GM19238 (cell line): ENCODE measurements around the gene KRTAP2-3.
"Not testable (repeated sequence)": the region's sequence is repeated elsewhere in the genome, so short reads cannot be mapped to it uniquely, and the experiment has no call there.

Experiments used
- DNase-seq: peaks from one replicate; pipeline ENCODE4 v3.0.0; 2011; ENCODE audit warnings: low spot score; ENCODE audit not compliant: insufficient read length

Gene KRTAP2-3, protein sequence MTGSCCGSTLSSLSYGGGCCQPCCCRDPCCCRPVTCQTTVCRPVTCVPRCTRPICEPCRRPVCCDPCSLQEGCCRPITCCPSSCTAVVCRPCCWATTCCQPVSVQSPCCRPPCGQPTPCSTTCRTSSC

DNA sequence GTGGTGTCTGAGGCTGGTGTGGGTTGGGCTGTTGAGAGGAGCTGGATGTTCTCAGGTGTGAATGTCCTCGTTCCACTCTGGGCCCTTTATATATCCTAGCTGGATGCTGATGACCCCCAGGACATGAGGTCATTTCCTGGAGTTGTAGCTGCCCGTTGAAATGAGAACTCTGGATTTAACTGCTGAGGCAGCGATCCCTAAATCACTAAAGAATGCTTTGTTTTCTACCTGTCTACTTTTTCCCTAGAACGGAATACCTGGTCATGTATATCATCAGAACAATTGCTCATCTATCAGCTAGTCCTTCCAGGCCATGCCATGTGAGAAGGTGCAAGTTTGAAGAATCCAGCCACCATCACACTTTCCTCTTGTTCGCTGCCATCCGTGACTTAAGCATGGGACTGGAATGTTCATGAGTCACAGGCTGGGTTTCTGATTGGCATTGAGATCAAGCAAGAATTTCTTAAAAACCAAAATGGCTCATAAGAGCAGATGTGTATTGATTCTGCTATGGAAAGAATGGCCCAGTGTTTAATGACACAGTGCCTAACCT lies at the start of gene KRTAP2-3:
Gene KRTAP2-3 (minus strand): TSS at position 63 of the 553 bp plus-strand sequence. CDS start 64 bp downstream, outside the sequence.
- DNase-seq = no peak

- DNase-seq = not testable (repeated sequence)
These were observed 48.9 kb upstream of the KRTAP2-3 start for GRCh38 chr17:41108728-41109386.

DNA sequence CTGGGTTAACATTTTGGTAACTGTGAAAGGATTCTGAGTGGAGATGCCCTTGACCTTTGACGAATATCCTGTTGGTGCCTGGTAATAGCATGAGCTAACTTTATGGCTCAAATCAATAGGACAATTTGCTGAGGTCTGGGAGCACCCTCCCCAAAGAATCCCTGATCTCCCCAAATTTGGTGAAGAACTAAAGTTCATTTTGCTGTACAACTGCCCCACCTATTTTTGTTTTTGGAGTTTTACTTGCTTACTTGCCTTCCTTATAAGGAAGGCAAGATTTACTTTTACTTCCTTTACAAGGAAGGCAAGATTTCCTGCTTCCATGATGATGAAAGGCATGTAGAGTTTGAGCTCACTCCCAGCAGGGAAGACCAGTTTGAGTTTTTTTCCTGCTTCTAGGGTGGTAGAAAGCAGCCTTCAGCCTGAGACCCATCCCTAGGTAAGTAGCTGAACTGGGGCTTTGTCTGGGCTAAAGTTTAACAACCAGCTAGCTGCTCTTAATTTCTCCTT lies 48.1 kb upstream of the KRTAP2-3 start:
- no peak for DNase-seq

DNA sequence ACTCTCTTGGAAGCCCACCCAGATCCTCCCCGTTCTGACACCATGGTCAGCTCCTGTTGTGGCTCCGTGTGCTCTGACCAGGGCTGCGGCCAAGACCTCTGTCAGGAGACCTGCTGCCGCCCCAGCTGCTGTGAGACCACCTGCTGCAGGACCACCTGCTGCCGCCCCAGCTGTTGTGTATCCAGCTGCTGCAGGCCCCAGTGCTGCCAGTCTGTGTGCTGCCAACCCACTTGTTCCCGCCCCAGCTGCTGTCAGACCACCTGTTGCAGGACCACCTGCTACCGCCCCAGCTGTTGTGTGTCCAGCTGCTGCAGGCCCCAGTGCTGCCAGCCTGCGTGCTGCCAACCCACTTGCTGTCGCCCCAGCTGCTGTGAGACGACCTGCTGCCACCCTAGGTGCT lies 45.4 kb upstream of the KRTAP2-3 start, which contains the start of gene KRTAP4-9:
Gene KRTAP4-9 (plus strand): TSS at position 43 of the 400 bp plus-strand sequence. CDS start 0 bp downstream, at position 43.
- DNase-seq = not testable (repeated sequence)

DNA sequence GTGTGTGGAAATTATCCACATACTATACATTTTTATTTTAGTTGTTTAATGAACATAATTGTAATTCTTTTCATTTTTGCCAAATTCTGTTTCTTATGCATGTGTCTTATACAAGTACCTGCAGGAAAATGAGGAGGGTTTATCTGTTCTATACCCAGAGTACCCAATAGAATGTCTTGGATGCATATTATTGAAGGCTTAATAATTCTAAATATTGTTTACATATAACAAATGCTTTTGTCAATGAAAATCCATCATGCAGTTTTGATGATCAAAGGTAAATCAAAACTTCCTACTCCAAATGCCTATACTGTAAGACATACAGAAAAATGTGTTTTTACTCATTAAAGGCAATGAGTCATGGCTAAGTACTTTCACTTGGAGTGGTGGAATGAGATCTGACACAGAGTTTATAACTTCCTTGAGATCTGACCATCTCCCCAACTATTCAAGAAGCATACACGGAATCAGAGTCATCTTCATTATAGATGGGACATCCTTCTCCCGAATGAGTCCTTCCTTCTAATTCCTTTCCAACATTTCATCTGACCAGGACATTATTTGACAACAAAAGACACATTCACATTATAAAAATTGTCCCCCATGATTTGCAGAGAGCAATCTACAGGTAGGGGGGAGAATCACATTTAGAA lies 44.6 kb upstream of the KRTAP2-3 start:
- not testable (repeated sequence) for DNase-seq

GRCh38 chr17:41103896-41104295 lies 44.0 kb upstream of the KRTAP2-3 start:
- no peak for DNase-seq

DNA sequence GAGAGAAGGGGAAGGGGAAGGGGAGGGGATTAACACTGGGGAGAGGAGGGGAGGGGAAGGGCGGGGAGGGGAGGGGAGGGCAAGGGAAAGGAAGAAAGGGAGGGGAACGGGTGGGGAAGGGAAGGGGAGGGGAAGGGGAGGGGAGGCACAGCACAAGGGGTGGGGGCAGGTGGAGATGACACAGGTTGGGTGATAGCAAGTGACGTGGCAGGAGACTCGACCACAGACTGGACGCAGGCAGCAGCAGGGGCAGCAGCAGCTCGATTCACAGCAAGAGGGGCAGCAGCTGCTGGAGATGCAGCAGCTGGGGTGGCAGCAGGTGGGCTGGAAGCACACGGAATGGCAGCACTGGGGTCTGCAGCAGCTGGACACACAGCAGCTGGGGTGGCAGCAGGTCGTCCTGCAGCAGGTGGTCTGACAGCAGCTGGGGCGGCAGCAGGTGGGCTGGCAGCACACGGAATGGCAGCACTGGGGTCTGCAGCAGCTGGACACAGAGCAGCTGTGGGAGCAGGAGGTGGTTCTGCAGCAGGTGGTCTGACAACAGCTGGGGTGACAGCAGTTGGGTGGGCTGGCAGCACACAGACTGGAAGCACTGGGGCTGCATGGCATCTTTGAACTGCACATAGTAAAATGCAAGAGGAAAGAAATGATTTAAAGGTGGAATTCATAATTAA lies 41.8 kb upstream of the KRTAP2-3 start, which contains the start of gene KRTAP4-16:
Gene KRTAP4-16 (minus strand): TSS at position 624 of the 674 bp plus-strand sequence. CDS start 0 bp downstream, at position 624.
- DNase-seq = no peak

DNA sequence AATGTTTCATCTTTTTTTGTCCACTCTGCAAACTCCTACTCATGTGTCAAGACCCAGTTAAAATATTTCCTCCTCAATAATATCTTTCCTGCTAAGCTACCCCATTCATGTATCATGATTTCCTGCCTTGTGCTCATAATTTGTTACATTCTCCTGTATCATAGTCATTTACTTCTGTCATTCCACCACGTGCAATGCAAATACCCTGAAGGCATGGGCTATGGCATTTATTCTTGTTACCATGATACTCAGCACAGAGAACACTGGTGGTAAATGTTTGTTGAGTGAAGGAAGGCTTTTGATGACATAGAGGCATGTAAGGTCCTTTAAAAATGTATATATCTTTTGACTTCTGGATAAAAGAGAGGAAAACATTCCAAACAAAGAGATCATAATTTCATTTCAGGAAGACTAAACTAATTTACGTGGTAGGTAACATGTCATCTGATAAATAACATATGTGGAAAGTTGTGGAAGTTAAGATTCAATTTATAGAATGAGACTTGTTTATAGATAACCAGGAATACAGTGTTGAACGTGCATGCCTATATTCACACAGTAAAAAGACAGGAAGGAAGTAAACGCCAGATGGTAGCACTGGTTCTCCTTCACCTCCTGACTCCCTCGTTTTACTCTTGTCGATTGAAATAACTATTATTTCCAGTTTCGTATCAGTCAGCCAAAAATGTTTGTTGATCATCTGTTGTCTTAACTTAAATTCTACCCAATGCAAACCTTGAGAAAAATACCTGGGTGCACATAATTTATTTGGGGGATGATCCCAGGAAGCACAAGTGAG lies 40.0 kb upstream of the KRTAP2-3 start:
- DNase-seq = not testable (repeated sequence)

- DNase-seq = no peak
These were observed 38.6 kb upstream of the KRTAP2-3 start for GRCh38 chr17:41098481-41098880.

DNA sequence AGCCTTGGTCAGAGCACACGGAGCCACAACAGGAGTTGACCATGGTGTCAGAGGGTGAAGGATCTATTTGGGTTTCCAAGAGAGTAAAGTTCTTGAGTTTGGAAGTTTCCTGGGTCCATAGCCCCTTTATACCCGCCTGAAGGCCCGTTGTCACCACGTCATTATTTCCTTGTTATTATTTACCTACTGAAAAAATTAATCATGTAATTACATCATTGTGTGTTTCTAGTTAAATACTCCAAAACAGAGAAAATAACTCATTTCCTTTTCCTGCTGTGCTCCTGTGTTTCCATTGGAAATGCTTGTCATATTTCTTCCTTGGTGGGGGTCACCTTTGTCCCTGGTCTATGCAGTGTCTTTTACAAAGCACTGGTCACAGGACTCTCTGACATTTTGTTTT lies 38.1 kb upstream of the KRTAP2-3 start, which contains the start of gene KRTAP4-8:
Gene KRTAP4-8 (minus strand): TSS at position 101 of the 400 bp plus-strand sequence. CDS start 58 bp downstream, at position 43.
- no peak for DNase-seq

- no peak for DNase-seq
These were observed 36.1 kb upstream of the KRTAP2-3 start for GRCh38 chr17:41096055-41096454.

DNA sequence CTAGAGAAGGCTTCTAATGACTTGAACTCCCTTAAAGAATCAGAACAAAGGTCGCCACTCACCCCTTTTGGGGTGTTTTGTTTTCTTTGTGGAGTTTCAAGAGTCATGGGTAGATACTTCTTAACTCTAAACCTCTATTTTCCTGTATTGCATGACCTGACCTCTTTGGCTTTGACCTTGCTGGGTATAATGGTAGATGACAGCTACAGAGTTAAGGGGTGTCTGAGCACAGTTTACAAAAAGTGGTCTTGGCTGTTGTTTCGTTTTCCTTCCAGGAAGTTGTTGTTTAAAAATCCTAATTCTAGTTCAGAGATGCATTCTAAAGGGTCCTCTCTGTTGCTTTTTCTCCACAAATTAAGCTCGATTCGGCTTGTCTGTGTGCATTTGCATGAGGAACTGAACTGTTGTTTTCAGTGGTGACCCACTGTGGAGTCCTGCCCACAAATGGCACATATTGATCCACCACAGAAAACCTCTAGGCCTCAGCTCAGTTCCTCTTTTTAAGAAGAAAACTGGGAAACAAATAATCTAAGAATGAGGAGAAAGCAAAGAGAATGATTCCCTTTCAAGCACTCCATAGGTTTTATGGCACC lies 28.9 kb upstream of the KRTAP2-3 start:
- DNase-seq = not testable (repeated sequence)

DNA sequence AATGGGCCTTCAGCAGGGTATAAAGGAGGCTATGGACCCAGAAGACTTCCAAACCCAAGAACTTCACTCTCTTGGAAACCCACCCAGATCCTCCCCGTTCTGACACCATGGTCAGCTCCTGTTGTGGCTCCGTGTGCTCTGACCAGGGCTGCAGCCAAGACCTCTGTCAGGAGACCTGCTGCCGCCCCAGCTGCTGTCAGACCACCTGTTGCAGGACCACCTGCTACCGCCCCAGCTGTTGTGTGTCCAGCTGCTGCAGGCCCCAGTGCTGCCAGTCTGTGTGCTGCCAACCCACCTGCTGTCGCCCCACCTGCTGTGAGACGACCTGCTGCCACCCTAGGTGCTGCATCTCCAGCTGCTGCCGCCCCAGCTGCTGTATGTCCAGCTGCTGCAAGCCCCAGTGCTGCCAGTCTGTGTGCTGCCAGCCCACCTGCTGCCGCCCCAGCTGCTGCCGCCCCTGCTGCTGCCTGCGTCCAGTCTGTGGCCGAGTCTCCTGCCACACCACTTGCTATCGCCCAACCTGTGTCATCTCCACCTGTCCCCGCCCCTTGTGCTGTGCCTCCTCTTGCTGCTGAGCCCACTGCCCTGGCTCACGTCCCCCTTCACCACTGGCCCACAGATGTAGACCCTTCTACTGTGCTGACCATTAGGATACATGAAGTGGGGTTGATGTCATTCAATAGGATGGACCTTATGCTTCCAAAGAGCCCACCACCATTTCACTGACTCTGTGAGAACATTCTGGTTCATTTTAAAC lies 24.4 kb upstream of the KRTAP2-3 start, which contains the start of gene KRTAP4-7:
Gene KRTAP4-7 (plus strand): TSS at position 51 of the 757 bp plus-strand sequence. CDS start 57 bp downstream, at position 108.
- DNase-seq = not testable (repeated sequence)

DNA sequence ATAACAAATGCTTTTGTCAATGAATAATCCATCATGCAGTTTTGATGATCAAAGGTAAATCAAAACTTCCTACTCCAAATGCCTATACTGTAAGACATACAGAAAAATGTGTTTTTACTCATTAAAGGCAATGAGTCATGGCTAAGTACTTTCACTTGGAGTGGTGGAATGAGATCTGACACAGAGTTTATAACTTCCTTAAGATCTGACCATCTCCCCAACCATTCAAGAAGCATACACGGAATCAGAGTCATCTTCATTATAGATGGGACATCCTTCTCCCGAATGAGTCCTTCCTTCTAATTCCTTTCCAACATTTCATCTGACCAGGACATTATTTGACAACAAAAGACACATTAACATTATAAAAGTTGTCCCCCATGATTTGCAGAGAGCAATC lies 23.5 kb upstream of the KRTAP2-3 start:
- not testable (repeated sequence) for DNase-seq

DNA sequence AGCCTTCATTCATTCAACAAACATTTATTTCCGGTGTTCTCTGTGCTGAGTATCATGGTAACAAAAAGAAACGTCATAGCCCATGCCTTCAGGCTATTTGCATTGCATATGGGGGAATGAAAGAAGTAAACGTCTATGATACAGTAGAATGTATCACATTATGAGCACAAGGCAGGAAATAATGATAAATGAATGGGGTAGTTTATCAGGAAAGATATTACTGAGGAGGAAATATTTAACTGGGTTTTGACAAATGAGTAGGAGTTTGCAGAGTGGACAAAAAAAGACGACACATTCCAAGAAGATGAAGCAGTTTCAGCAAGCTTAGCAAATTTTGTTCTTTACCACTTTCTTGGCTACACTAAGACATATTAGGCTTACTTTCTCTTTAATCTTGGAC lies 22.7 kb upstream of the KRTAP2-3 start:
- no peak for DNase-seq

DNA sequence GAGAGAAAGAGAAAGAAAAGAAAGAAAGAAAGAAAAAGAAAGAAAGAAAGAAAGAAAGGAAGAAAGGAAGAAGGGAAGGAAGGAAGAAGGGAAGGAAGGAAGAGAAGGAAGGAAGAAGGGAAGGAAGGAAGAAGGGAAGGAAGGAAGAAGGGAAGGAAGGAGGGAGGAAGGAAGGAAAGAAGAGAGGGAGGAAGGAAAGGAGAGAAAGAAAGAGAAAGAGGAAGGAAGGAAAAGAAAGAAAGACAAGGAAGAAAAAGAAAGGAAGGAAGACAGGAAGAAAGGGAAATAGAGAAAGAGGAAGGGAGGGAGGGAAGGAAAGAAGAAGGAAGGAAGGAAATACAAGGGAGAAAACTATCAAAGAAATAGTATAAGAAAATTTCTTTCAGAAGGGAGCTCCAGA lies 16.9 kb upstream of the KRTAP2-3 start:
- no peak for DNase-seq

GRCh38 chr17:41073676-41074075 lies 13.8 kb upstream of the KRTAP2-3 start:
- no peak for DNase-seq

DNA sequence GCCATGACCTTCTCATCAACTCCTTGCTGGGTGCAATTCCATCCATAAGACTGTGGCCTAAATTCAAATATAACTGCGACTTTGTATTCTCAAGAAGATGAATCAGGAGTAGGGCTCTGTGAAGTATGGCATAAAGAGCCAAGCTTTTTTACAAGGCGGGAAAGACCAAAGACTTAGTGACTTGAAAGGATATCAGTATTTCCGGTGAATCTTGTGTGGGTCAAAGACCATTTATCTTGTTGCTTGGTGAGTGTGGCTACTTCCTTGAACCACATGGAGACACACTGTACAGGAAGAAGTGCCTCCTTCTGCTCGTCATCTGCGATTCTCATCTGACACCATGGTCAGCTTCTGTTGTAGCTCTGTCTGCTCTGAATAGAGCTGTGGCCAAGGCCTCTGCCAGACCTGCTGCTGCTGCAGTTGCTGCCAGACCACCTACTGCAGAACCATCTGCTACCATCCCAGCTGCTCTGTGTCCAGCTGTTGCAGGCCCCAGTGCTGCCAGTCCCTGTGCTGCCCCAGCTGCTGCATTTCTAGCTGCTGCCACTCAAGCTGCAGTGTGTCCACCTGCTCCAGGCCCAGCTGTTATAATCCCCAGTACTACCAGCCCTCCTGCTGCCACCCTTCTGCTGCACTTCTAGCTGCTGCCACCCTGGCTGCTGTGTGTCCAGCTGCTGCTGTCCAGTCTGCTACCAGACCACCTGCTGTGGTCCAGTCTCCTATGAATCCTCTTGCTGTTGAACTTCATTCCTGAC lies 11.9 kb upstream of the KRTAP2-3 start:
- DNase-seq = no peak
